GM12878 (cell line): ENCODE results near the gene SNX30. TPM values are rescaled to one million over a fixed set of nuclear protein-coding genes. Genes with fewer than 3 reads are reported as not detected.

Experiments
- ATF7 ChIP-seq: fragments of 450-650 bp; IDR thresholded peaks from 2 replicates; pipeline ENCODE4 v1.6.1; 2016; ENCODE audit warnings: low read depth, mild to moderate bottlenecking
- BACH1 ChIP-seq: fragments of 450-650 bp; IDR thresholded peaks from 2 replicates; pipeline ENCODE4 v1.6.1; 2017; ENCODE audit warnings: mild to moderate bottlenecking, borderline replicate concordance
- BRCA1 ChIP-seq: IDR thresholded peaks from 2 replicates; pipeline ENCODE4 v1.6.1; 2011; ENCODE audit warnings: low read depth, low read length, improper control_type of control experiment
- E2F8 ChIP-seq: fragments of 450-650 bp; IDR thresholded peaks from 2 replicates; pipeline ENCODE4 v1.6.1; 2018; ENCODE audit warnings: mild to moderate bottlenecking, low read depth, moderate library complexity; ENCODE audit not compliant: partially characterized antibody
- GABPA ChIP-seq: IDR thresholded peaks from 2 replicates; pipeline ENCODE4 v1.6.1; 2014; ENCODE audit warnings: antibody characterized with exemption, low read depth, mild to moderate bottlenecking, inconsistent platforms
- IRF3 ChIP-seq: fragments of 450-650 bp; IDR thresholded peaks from 2 replicates; pipeline ENCODE4 v1.6.1; 2014; ENCODE audit warnings: mild to moderate bottlenecking
- MTA3 ChIP-seq: IDR thresholded peaks from 2 replicates; pipeline ENCODE4 v1.6.1; 2012; ENCODE audit warnings: low read length, inconsistent platforms, borderline replicate concordance
- MYB ChIP-seq: fragments of 150-350 bp; IDR thresholded peaks from 2 replicates; pipeline ENCODE4 v1.6.1; 2014; ENCODE audit warnings: mild to moderate bottlenecking, low read depth, low read length, borderline replicate concordance
- NFIC ChIP-seq: IDR thresholded peaks from 2 replicates; pipeline ENCODE4 v1.6.1; 2012; ENCODE audit warnings: low read depth, mild to moderate bottlenecking, inconsistent platforms, low read length, moderate library complexity
- POLR2A ChIP-seq: IDR thresholded peaks from 2 replicates; pipeline ENCODE4 v1.6.1; 2011; ENCODE audit warnings: low read depth, mild to moderate bottlenecking, low read length
- SREBF2 ChIP-seq: IDR thresholded peaks from 2 replicates; pipeline ENCODE4 v1.6.1; 2012; ENCODE audit warnings: mild to moderate bottlenecking, low read length
- SUPT20H ChIP-seq: IDR thresholded peaks from 2 replicates; pipeline ENCODE4 v1.6.1; 2011; ENCODE audit warnings: low read depth, mild to moderate bottlenecking, low read length, moderate library complexity, borderline replicate concordance; ENCODE audit not compliant: control insufficient read depth
- ZBTB4 ChIP-seq: fragments of 450-650 bp; formaldehyde crosslinking; IDR thresholded peaks from 2 replicates; pipeline ENCODE4 v1.4.0; 2022; ENCODE audit warnings: mild to moderate bottlenecking, moderate library complexity
- polyA plus RNA-seq, 11 experiments: library from polyadenylated mRNA; depleted of rRNA in 4 of 11; unstranded in 6 of 11; stranded (reverse) in 5 of 11; fragments of >200 nt; fragmentation: Nextera tagmentation in 4 of 11; fragmentation: Illumina TruSeq in 1 of 11; extraction: Ambion mirVana in 4 of 11; extraction: Trizol in 1 of 11; gene quantifications; 1 replicate in 1 of 11; 2 replicates in 10 of 11; pipeline versions ENCODE4 v1.2.1 to v1.2.3, GENCODE V29; 2011 to 2016; ENCODE audit warnings: inconsistent platforms in 2 of 11, missing spikeins in 2 of 11, low read depth in 1 of 11
- total RNA-seq, 4 experiments: library from RNA; depleted of rRNA in 3 of 4; stranded (reverse); fragments of >200 nt in 3 of 4; fragmentation: Illumina TruSeq in 1 of 4; extraction: Trizol in 1 of 4; gene quantifications; 2 replicates each; pipeline versions ENCODE4 v1.2.1 to v1.2.3, GENCODE V29; 2013 to 2021
- TF ChIP-seq, protein P1 (sequence below): fragments of 450-650 bp; conservative IDR thresholded peaks from 2 replicates; pipeline ENCODE4 v1.6.1; 2017; ENCODE audit warnings: mild to moderate bottlenecking, moderate library complexity
- TF ChIP-seq, protein P2 (sequence below): IDR thresholded peaks from 2 replicates; pipeline ENCODE4 v1.6.1; 2011; ENCODE audit warnings: borderline replicate concordance, low read depth, mild to moderate bottlenecking, moderate library complexity, mixed read lengths, low read length; ENCODE audit not compliant: insufficient read depth; ENCODE audit errors: extremely low read length
- TF ChIP-seq, protein P3 (sequence below): fragments of 450-650 bp; IDR thresholded peaks from 2 replicates; pipeline ENCODE4 v1.6.1; 2017; ENCODE audit warnings: mild to moderate bottlenecking, moderate library complexity

The SNX30 gene
- total and polyA plus RNA-seq, 10 of the 15 experiments (the other 5 are each of a cell fraction or from before 2014, with no cell fraction given) = 0.53 to 4.0 (median 1.5) TPM

DNA sequence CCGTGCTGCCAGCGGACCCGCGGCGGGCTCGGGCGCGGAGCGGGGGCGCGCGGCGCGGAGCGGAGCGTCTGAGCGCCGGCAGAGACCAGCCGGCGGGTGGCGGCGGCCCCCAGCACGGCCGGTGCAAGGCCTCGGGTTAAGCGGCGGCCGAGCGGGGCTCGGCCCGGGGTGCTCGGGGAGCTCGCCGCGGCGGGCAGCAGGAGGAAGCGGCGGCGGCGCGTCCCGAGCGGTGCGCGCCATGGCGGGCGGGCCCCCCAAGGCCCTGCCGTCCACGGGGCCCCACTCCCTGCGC, 150 bp downstream of the SNX30 start (continued):
- TF ChIP-seq, protein P1, sequence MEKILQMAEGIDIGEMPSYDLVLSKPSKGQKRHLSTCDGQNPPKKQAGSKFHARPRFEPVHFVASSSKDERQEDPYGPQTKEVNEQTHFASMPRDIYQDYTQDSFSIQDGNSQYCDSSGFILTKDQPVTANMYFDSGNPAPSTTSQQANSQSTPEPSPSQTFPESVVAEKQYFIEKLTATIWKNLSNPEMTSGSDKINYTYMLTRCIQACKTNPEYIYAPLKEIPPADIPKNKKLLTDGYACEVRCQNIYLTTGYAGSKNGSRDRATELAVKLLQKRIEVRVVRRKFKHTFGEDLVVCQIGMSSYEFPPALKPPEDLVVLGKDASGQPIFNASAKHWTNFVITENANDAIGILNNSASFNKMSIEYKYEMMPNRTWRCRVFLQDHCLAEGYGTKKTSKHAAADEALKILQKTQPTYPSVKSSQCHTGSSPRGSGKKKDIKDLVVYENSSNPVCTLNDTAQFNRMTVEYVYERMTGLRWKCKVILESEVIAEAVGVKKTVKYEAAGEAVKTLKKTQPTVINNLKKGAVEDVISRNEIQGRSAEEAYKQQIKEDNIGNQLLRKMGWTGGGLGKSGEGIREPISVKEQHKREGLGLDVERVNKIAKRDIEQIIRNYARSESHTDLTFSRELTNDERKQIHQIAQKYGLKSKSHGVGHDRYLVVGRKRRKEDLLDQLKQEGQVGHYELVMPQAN = 0 out of 2 replicates have a peak, but pooled peaks have one; percentile 43
- no peak for TF ChIP-seq IRF3
- TF ChIP-seq MYB = no peak
- TF ChIP-seq SREBF2 = no peak
- peak; percentile 54; the same call in 1 of the 2 replicates for TF ChIP-seq POLR2A
- TF ChIP-seq ATF7 = no peak
- TF ChIP-seq MTA3 = no peak
- TF ChIP-seq, protein P2, sequence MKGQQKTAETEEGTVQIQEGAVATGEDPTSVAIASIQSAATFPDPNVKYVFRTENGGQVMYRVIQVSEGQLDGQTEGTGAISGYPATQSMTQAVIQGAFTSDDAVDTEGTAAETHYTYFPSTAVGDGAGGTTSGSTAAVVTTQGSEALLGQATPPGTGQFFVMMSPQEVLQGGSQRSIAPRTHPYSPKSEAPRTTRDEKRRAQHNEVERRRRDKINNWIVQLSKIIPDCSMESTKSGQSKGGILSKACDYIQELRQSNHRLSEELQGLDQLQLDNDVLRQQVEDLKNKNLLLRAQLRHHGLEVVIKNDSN = no peak
- TF ChIP-seq BRCA1 = no peak
- no peak for TF ChIP-seq E2F8
- 0 out of 2 replicates have a peak, but pooled peaks have one; percentile 11 for TF ChIP-seq BACH1
- TF ChIP-seq ZBTB4 (CRISPR knock-in tag) = no peak
- TF ChIP-seq GABPA = no peak
- TF ChIP-seq, protein P3, sequence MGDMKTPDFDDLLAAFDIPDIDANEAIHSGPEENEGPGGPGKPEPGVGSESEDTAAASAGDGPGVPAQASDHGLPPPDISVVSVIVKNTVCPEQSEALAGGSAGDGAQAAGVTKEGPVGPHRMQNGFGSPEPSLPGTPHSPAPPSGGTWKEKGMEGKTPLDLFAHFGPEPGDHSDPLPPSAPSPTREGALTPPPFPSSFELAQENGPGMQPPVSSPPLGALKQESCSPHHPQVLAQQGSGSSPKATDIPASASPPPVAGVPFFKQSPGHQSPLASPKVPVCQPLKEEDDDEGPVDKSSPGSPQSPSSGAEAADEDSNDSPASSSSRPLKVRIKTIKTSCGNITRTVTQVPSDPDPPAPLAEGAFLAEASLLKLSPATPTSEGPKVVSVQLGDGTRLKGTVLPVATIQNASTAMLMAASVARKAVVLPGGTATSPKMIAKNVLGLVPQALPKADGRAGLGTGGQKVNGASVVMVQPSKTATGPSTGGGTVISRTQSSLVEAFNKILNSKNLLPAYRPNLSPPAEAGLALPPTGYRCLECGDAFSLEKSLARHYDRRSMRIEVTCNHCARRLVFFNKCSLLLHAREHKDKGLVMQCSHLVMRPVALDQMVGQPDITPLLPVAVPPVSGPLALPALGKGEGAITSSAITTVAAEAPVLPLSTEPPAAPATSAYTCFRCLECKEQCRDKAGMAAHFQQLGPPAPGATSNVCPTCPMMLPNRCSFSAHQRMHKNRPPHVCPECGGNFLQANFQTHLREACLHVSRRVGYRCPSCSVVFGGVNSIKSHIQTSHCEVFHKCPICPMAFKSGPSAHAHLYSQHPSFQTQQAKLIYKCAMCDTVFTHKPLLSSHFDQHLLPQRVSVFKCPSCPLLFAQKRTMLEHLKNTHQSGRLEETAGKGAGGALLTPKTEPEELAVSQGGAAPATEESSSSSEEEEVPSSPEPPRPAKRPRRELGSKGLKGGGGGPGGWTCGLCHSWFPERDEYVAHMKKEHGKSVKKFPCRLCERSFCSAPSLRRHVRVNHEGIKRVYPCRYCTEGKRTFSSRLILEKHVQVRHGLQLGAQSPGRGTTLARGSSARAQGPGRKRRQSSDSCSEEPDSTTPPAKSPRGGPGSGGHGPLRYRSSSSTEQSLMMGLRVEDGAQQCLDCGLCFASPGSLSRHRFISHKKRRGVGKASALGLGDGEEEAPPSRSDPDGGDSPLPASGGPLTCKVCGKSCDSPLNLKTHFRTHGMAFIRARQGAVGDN = no peak
- no peak for TF ChIP-seq NFIC
- TF ChIP-seq SUPT20H = no peak
